Raji (cell line): Measurements from ENCODE around the gene BAZ2B.

Experiments
- POLR2A ChIP-seq: IDR thresholded peaks from 2 replicates; pipeline ENCODE4 v1.6.1; 2011; ENCODE audit warnings: low read depth, low read length, control low read depth; ENCODE audit not compliant: insufficient read depth

The BAZ2B gene

GRCh38 chr2:159622966-159623365 is 6.6 kb upstream of the BAZ2B start:
- TF ChIP-seq POLR2A: no peak

- no peak for TF ChIP-seq POLR2A
Observed at GRCh38 chr2:159620796-159621195, 4.4 kb upstream of the BAZ2B start.

GRCh38 chr2:159617646-159618045 is 1.3 kb upstream of the BAZ2B start:
- no peak for TF ChIP-seq POLR2A

- no peak for TF ChIP-seq POLR2A
Observed at GRCh38 chr2:159617100-159617499, 752 bp upstream of the BAZ2B start.

GRCh38 chr2:159615367-159616285 is 722 bp downstream of the BAZ2B start:
- TF ChIP-seq POLR2A: no peak

- TF ChIP-seq POLR2A: no peak
Observed at GRCh38 chr2:159614534-159615366, 1.6 kb downstream of the BAZ2B start.

- no peak for TF ChIP-seq POLR2A
Observed at GRCh38 chr2:159613651-159614285, 2.6 kb downstream of the BAZ2B start.

- TF ChIP-seq POLR2A: no peak
Observed at GRCh38 chr2:159613091-159613490, 3.3 kb downstream of the BAZ2B start.

GRCh38 chr2:159612255-159612901 is 4.0 kb downstream of the BAZ2B start:
- no peak for TF ChIP-seq POLR2A

- no peak for TF ChIP-seq POLR2A
Observed at GRCh38 chr2:159609811-159610549, 6.4 kb downstream of the BAZ2B start.

GRCh38 chr2:159608723-159609308 is 7.5 kb downstream of the BAZ2B start:
- TF ChIP-seq POLR2A: no peak

- TF ChIP-seq POLR2A: no peak
Observed at GRCh38 chr2:159608108-159608507, 8.2 kb downstream of the BAZ2B start.

- no peak for TF ChIP-seq POLR2A
Observed at GRCh38 chr2:159606287-159606686, 10.1 kb downstream of the BAZ2B start.
